Ascending aorta (tissue), 2 donors: Measurements from ENCODE around the gene KCTD18. TPM values are rescaled to one million over a fixed set of nuclear protein-coding genes. Genes with fewer than 3 reads are reported as not detected.

Experiments used
- DNase-seq, 2 donors: peaks; one replicate each; pipeline ENCODE4 v3.0.0-alpha.2; 2019; ENCODE audit warnings: low spot score in 2 of 2
- H3K27ac ChIP-seq, 2 donors: fragments of 200-600 bp; sonication (generic); one replicate each; pipeline ENCODE4 v1.5.1; 2016 to 2017; ENCODE audit warnings: mild to moderate bottlenecking in 1 of 2
- H3K27me3 ChIP-seq: fragments of 200-600 bp; sonication (generic); one replicate; pipeline ENCODE4 v1.5.1; 2017
- H3K36me3 ChIP-seq, 2 donors: fragments of 200-600 bp; sonication (generic); one replicate each; pipeline ENCODE4 v1.5.1; 2016
- H3K4me1 ChIP-seq, 2 donors: fragments of 200-600 bp; sonication (generic); one replicate each; pipeline ENCODE4 v1.5.1; 2016 to 2017; ENCODE audit warnings: mild to moderate bottlenecking in 1 of 2
- H3K4me3 ChIP-seq, 2 donors: fragments of 200-600 bp; sonication (generic); one replicate each; pipeline ENCODE4 v1.5.1; 2016 to 2017; ENCODE audit warnings: mild to moderate bottlenecking in 1 of 2
- H3K9me3 ChIP-seq, 2 donors: fragments of 200-600 bp; sonication (generic); one replicate each; pipeline ENCODE4 v1.5.1; 2016
- intact Hi-C: fragments of 100-400 bp; cut with DNase I; formaldehyde crosslinking; loops from one replicate; pipeline ENCODE4 v1.15.1; 2023
- total RNA-seq: library from RNA; depleted of rRNA; stranded (reverse); fragments of >200 nt; gene quantifications from one replicate; pipeline ENCODE4 v1.1.0, GENCODE V29; 2016
- TF ChIP-seq, protein P1 (sequence below), 3 experiments: fragments of 200-600 bp in 2 of 3; fragments of 450-650 bp in 1 of 3; sonication (generic) in 2 of 3; IDR thresholded peaks; one replicate each; pipeline ENCODE4 v1.5.1; 2016 to 2019; ENCODE audit warnings: antibody characterized with exemption in 3 of 3, mild to moderate bottlenecking in 1 of 3, moderate library complexity in 1 of 3

The KCTD18 gene
- total RNA-seq, 1 donor from 2014 or later = 17.9 TPM

DNA sequence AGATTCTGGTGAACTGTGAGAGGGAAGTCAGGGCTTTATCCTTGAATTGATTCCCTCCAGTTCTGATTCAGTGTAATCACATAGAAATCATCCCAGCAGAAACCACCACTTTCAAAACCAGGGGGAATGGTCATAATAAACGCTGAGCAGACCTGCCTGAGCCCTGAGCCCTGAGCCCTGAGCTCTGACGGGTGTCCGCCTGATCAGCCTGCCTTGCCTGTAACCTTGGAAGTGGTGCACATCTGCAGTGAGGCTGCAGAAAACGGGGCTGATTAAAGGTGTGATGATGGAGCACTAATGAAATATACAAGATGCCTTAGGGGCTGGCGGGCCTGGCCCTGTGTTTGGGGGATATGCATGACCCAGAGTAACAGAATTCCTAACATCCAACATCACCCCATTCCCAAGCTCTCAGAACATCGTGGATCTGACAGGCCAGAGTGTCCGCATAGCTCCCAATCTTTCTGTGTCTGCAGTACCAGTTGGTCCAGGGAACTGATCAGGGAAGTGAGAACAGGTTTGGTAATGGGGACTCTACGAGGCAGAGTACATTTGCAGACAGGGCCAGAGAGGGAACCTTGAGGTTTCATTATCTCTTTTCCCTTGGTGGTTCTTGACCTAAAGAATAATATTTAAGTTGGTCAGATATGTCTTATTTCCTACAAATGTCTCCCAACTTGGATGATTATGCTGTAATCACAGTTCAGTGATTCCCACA is 37.8 kb downstream of the KCTD18 start:
- no peaks in the 10 kb centered on the region for H3K4me1 ChIP-seq
- peaks cover 41 to 78% of the 10 kb centered on the region in 2 donors for H3K36me3 ChIP-seq
- TF ChIP-seq, protein P1, sequence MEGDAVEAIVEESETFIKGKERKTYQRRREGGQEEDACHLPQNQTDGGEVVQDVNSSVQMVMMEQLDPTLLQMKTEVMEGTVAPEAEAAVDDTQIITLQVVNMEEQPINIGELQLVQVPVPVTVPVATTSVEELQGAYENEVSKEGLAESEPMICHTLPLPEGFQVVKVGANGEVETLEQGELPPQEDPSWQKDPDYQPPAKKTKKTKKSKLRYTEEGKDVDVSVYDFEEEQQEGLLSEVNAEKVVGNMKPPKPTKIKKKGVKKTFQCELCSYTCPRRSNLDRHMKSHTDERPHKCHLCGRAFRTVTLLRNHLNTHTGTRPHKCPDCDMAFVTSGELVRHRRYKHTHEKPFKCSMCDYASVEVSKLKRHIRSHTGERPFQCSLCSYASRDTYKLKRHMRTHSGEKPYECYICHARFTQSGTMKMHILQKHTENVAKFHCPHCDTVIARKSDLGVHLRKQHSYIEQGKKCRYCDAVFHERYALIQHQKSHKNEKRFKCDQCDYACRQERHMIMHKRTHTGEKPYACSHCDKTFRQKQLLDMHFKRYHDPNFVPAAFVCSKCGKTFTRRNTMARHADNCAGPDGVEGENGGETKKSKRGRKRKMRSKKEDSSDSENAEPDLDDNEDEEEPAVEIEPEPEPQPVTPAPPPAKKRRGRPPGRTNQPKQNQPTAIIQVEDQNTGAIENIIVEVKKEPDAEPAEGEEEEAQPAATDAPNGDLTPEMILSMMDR (IDR thresholded peaks at IDR 0.05) = no peak
- intact Hi-C loops = loop anchor here (5.0 kb wide), 1 partner anchor 165 kb away; the partner anchor contains the start of gene SPATS2L
- DNase-seq = no peak
- no peak overlapping the region for H3K4me3 ChIP-seq
- no peaks in the 10 kb centered on the region for H3K9me3 ChIP-seq
- no peaks in the 10 kb centered on the region for H3K27me3 ChIP-seq
- no peak overlapping the region for H3K27ac ChIP-seq

DNA sequence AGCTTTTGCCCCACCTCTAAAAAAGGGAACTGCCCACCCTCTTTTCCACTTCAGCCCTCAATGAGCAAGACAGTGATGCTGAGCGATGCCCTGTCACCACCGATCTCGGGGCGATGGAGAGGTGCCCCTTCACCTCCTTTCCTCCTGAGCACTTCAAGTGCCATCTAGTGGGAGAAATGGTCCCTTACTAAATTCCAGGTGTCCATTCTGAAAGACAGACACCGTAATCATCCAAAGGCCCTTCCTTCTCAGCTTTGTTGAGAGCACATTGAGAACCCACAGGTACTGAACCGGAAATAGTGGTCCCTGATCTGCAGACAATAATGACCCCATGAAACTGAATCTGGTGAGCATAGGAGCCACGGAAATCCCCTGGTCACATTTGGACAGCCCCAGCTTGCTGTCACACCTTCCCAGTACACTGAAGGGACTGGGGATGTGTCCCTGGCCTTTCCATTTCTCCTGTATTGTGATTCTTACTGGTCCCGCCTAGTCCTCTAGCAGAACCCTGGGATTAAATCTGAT is 38.5 kb downstream of the KCTD18 start:
- H3K27me3 ChIP-seq = no peaks in the 10 kb centered on the region
- H3K4me1 ChIP-seq = no peaks in the 10 kb centered on the region
- no peak overlapping the region for H3K4me3 ChIP-seq
- no peak overlapping the region for H3K27ac ChIP-seq
- no peaks in the 10 kb centered on the region for H3K9me3 ChIP-seq
- DNase-seq = no peak
- peaks cover 39 to 74% of the 10 kb centered on the region in 2 donors for H3K36me3 ChIP-seq
- intact Hi-C loops = loop anchor here (5.0 kb wide), 1 partner anchor 164 kb away; the partner anchor contains the start of gene SPATS2L
- TF ChIP-seq, protein P1 (IDR thresholded peaks at IDR 0.05) = peak in 1 of 3 experiments; percentile 53

DNA sequence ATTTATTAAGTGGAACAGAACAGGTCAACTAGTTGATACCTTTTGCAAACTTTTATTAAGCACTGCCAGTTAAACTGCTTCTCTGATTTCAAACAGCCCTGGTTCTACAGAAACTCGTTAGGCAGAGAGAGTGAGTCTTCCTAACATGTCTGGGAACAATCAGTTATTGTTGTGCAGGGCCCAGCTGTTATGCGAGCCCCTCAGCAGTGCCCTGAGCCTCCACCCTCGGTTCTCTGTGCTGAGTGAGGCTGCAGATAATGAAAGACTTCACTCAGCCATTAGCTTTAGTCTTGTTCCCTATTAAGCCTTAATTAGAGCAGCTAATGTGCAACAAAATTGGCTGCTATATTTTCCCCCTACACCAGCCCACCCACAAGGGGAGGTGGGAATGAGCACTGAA is 39.6 kb downstream of the KCTD18 start:
- Histone ChIP-seq H3K27ac (no peak overlapping the region), H3K9me3 (no peaks in the 10 kb centered on the region), H3K27me3 (no peaks in the 10 kb centered on the region), H3K36me3 (peaks cover 33 to 65% of the 10 kb centered on the region in 2 donors), H3K4me3 (no peak overlapping the region), H3K4me1 (no peaks in the 10 kb centered on the region)
- intact Hi-C loops = loop anchor here (5.0 kb wide), 1 partner anchor 163 kb away; the partner anchor contains the start of gene SPATS2L
- TF ChIP-seq, protein P1 (IDR thresholded peaks at IDR 0.05) = no peak
- no peak for DNase-seq

DNA sequence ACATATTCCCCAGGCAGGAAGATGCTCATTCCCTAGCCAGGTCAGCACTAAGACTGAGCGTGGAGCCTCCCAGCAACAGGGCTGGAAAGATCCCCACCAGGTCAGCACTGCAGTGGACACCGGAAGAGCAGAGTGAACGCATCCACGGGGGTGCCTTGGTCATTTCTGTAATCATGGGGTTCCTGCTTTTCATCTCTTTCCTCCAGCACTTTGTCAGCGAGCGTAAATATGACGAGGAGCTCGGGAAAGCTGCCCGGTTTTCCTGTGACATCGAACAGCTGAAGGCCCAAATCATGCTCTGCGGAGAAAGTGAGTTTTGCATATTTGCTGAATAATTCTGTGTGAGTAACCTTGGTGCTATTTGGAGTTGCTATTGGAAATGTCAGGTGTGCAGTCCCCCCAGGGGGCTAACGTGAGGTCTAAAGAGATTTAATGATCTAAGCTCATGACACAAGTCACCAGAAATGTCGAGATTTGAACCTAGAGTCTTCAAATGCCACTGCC is 40.1 kb downstream of the KCTD18 start:
- Histone ChIP-seq H3K4me1 (no peaks in the 10 kb centered on the region), H3K36me3 (peaks cover 30 to 61% of the 10 kb centered on the region in 2 donors), H3K27me3 (no peaks in the 10 kb centered on the region), H3K9me3 (no peaks in the 10 kb centered on the region), H3K4me3 (no peak overlapping the region), H3K27ac (no peak overlapping the region)
- intact Hi-C loops = loop anchor here (5.0 kb wide), 1 partner anchor 162 kb away; the partner anchor contains the start of gene SPATS2L
- TF ChIP-seq, protein P1 (IDR thresholded peaks at IDR 0.05) = no peak
- no peak for DNase-seq

DNA sequence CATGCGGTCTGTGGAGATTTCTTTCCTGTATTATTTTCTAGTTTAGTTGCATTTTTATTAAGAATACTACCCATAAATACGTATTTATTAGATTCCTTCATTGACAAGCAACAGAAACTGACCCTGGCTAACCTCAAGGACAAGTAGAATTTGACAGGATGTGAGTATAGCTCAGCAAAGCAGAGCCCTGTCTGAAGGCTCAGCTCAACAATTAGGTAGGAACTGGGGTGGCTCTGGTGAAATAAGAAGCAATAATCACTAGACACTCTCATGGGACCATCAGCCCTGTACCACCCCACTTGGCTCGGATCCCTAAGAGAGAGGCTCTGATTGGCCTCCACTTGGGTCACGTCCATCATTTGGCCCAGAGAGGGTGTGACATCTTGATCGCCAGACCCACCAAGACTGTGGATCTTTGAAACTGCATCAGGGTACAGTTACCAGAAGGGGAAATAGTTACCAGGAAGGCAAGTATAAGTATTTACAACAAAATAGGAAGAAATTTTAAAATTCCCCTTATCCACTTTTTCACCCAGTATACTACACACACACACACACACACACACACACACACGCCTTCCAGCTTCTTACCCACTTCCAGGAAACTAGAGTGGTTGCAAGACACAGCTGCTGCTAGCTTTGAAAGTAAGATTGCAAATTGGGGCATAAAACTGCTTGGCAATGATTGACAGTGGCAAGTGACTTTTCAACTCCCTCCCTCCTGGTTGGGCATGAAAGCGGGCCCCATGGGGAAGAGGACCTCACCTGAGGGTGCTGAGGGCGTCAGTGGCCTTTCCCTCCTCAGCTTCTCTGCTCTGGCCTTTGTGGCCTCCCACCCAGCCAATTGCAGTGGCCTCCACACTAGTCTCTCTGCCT is 41.8 kb downstream of the KCTD18 start:
- Histone ChIP-seq H3K27ac (no peak overlapping the region), H3K9me3 (no peaks in the 10 kb centered on the region), H3K27me3 (no peaks in the 10 kb centered on the region), H3K4me1 (no peaks in the 10 kb centered on the region), H3K36me3 (peaks cover 24 to 52% of the 10 kb centered on the region in 2 donors), H3K4me3 (no peak overlapping the region)
- TF ChIP-seq, protein P1 (IDR thresholded peaks at IDR 0.05) = no peak
- DNase-seq = no peak
- intact Hi-C loops = no loop called here
